ENCODE measurements around the gene TNRC6B.

- TF ChIP-seq POLR2A (IDR thresholded peaks at IDR 0.05; ENCODE audit: low read depth, low read length) (no peak), POLR2AphosphoS5 (IDR thresholded peaks at IDR 0.05; ENCODE audit: low read depth, low read length) (no peak), TAF1 (IDR thresholded peaks at IDR 0.05; ENCODE audit: low read depth, low read length) (no peak), POU2F2 (IDR thresholded peaks at IDR 0.05; ENCODE audit: low read depth, low read length) (no peak), SPI1 (IDR thresholded peaks at IDR 0.05; ENCODE audit: low read depth, low read length) (no peak)
Observed at GRCh38 chr22:40199852-40200251, 22.1 kb downstream of the TNRC6B start.
